Liver (tissue), 3 donors: Measurements from ENCODE around the gene ZNF446.

Experiments
- CTCF ChIP-seq: fragments of 150-350 bp; IDR thresholded peaks from 2 replicates; pipeline ENCODE4 v1.5.1; 2017; ENCODE audit warnings: improper control_type of control experiment, low read depth, low read length; ENCODE audit not compliant: missing input control
- MAX ChIP-seq: IDR thresholded peaks from 2 replicates; pipeline ENCODE4 v1.6.1; 2016; ENCODE audit warnings: antibody characterized with exemption
- RAD21 ChIP-seq, 2 donors: IDR thresholded peaks; 2 replicates each; pipeline ENCODE4 v1.6.1; 2016; ENCODE audit warnings: antibody characterized with exemption in 2 of 2, mild to moderate bottlenecking in 2 of 2
- TAF1 ChIP-seq: conservative IDR thresholded peaks from 2 replicates; pipeline ENCODE4 v1.6.1; 2016; ENCODE audit warnings: antibody characterized with exemption, mild to moderate bottlenecking
- ZBTB33 ChIP-seq: IDR thresholded peaks from 2 replicates; pipeline ENCODE4 v1.6.1; 2016; ENCODE audit warnings: antibody characterized with exemption
- donor health status: healthy.
- donor health status: healthy.

- TF ChIP-seq ZBTB33 (no peak), CTCF (no peak), MAX (no peak), RAD21 (IDR thresholded peaks at IDR 0.05) (no peak), TAF1 (no peak)
Measured at GRCh38 chr19:58480831-58481230, 4.7 kb downstream of the ZNF446 start.
